ENCODE results near the gene DNAH1.
A peak's percentile ranks its signal among the peaks of the same experiment; 100 is the strongest.

Gene DNAH1

DNA sequence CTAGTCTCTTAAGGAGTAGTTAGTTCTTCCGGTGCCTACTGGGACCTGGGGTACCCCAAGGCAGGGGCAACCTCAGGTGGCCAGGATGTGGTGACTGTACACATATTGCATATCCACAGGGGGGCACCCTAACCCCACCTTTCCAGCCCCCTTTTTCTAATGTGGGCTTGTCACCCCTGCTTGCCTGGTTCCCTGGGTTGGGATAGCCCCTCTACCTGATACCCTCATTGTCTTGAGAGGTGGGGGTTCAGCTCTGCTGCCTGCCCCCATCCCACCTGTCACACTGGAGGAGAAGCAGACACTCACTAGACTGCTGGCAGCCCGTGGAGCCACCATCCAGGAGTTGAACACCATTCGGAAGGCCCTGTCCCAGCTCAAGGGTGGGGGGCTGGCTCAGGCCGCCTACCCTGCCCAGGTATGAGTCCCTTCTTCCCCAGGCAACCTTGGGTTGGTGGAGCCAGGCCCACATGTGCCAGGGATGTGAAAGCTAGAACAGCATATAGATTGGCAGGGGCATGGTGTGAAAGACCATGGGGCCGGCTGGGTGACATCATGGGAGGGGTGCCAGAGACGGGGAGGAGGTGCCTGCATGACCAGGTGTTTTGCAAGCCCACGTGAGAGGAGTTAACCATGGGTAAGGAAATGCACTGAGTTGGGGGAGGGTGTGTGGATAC lies 24.5 kb upstream of the DNAH1 start:
- DNase-seq: peak; percentile 52

DNA sequence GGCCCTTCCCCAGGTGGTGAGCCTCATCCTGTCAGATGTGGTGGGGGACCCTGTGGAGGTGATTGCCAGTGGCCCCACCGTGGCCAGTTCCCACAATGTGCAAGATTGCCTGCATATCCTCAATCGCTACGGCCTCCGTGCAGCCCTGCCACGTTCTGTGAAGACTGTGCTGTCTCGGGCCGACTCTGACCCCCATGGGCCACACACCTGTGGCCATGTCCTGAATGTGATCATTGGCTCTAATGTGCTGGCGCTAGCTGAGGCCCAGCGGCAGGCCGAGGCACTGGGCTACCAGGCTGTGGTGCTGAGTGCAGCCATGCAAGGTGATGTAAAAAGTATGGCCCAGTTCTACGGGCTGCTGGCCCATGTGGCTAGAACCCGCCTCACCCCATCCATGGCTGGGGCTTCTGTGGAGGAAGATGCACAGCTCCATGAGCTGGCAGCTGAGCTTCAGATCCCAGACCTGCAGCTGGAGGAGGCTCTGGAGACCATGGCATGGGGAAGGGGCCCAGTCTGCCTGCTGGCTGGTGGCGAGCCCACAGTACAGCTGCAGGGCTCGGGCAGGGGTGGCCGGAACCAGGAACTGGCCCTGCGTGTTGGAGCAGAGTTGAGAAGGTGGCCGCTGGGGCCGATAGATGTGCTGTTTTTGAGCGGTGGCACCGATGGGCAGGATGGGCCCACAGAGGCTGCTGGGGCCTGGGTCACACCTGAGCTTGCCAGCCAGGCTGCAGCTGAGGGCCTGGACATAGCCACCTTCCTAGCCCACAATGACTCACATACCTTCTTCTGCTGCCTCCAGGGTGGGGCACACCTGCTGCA lies 23.7 kb upstream of the DNAH1 start:
- no peak for DNase-seq

DNA sequence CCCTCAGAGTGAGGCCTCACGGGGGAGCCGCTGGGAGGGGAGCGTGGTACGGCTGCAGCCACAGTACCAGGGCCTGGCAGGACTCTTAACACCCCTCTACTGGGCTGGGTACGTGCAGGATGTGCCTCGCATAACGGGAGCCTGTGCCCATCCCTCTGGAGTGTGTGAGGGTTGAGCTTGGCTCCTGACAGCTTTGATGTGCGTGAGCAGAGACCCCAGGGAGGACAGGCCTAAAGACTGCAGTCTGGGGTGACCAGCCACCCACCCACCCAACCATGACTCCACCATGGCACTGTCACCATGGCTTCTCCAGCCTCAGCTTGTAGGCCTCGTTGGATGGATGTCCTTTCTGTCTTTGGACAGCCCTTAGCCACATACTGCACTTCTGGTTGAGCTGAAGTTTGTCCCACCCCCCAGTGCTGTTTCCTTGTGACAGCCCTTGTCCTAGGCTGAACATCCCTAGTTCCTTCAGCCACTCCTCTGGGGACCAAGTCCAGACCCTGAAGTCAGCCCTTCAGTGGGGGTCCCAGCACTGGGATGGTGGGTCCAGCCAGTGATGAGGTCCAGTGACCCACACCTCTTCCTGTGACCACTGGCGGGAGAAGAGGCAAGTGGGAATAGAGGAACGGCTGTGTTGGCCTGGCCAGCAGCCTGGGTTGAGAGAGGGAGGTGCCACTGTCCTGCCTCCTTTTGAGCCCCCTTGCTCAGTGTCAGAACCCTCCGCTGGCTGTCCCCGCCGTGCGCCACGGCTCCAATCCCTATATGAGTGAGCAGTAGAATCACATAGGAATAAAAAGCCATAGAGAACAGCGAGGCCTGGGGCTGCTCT lies 22.4 kb upstream of the DNAH1 start:
- DNase-seq: no peak

DNA sequence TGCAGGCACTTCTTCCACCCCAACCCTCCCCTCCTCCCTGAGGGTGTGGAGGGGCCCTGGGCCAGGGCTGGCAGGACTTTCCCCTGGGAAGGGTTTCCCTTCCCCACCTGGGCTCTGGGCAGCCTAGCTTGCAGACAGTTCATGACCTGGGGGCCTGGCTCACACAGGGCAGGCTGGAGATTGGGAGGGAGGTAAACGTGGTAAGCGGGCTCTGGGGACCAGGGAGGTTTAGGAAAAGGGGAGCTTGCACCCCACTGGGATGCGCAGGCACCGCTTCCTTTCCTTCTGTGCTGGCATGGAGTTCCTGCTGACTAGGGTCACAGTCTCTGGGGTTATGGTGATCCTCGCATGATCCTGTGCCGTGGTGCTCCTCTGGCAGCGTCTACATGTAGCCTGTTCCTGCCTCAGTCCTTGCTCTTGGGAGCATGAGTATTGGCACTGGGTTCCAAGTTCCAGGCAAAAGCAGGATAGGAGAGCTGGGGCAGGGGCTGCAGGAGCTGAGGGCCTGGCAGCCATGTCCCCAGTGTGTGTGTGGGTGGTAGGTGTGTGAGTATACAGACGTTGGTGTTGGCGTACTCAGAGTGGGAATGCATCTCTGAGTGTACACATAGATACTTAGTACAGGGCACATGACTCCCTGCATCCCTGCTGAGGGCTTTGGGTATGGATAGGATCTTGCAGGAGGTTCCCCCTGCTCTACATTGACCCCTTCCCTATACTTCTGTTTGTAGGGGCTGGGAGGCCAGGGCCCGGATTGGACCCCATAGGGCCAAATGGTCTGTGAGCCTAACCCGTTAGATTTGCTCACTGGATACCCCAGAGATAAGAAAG lies 21.6 kb upstream of the DNAH1 start:
- DNase-seq: no peak

DNA sequence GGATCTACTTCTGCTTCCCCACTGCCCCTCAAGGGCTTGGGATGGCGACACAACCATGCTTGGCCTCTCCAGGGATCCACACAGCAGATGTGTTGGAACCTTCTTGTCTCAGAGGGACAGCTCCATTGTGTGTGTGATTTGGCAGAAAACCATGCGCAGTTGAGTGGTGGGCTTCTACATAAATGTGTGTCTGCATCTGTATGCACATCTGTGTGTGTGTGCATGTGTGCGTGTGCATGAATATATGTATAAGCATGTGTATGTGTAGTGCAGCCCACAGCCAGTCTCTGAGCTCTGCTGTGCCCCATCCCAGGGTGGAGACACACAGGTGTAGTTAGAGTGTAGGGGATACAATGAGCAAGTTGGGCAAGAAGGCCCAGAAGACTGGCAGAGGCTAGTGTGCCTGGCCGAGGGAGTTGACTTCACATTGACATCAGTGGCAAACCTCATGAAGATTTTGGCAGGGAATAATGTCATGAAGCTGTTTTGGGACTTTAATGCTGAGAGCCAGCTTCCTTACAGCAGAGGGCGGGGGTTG lies 20.4 kb upstream of the DNAH1 start:
- DNase-seq: no peak

DNA sequence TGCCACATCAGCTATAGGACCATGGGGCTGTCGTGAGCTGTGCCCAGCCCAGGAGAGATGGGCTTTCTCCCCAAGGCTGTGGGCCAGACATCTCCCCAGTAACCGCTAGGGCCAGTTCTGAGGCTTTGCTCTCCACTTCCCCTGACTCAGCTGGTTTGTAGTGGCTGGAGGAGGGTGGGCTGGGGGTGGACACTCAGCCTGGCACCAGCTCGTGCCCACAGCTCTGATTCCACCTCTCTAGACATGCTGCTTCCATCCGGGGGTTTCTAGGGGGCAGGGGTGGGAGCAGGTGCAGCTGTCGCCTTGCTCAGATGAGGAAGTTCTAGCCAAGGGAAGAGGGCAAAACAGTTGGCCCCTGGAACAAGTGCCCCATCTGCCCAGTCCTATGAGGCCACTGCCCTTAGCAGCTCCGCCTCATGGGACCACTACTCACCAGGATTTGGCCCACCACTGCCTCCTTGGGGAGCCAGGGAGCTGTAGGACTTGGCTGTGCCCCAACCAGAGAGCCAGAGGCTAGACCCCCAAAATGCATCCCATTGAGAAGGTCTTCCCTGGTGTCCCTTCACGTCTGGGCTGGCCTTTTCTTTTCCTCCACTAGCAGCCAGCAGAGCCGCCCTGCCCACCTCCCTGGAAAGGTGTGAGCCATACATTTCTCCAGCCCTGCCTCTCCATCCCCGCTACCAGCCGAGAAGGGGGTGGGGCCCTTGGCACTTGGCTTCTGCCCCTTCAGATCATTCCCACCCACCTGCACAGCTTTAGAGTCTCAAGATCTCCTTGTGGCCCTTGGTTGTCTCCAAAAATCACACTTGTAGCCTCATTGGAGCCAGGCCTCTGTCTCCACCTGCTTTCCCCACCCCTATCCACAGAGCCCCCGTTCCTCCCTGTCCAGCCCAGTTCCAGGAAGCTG lies 18.6 kb upstream of the DNAH1 start:
- no peak for DNase-seq

DNA sequence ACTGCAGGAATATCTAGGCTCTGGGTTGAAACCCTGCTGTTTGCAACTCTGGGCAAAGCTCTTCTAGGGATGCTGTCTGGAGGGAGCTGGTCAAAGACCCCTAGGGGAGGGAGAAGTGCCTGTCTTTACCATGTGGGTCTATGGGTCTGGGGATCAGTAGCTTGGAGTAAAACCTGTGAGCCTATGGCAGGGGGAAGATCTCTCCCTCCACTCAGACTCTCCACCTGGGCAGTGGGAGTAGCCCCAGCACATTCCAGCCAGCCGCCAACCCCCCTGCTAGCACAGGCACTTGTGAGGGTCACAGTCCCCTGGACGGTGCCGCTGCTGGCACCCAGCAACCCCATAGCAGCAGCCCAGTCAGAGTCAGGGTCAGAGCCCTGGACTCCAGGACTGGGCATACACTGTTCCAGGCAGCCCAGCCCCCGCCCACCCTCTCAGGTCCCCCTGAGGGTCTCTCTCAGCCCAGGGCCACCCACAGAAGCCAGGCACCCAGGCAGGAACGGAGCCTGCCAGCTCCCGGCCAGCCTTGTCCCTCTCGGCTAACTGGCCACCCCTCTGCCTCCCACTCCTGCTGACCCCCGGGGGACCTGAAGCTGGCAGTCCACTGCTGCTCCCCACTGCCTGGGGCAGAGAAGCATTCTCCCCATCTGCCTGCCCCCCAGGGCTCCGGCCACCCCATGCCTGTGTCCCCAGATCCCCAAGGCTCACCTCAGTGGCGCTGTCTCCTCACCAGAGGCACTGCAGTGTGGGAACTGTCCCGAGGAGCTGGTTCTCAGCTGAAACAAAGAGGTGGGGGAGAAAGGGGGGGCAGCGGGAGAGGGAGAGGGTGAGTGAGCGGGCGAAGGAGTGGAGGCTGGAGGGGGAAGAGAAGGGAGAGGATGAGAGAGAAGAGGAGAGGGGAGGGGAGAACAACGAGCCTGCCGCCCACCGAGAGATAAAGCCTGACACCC lies 17.7 kb upstream of the DNAH1 start:
- no peak for DNase-seq

DNA sequence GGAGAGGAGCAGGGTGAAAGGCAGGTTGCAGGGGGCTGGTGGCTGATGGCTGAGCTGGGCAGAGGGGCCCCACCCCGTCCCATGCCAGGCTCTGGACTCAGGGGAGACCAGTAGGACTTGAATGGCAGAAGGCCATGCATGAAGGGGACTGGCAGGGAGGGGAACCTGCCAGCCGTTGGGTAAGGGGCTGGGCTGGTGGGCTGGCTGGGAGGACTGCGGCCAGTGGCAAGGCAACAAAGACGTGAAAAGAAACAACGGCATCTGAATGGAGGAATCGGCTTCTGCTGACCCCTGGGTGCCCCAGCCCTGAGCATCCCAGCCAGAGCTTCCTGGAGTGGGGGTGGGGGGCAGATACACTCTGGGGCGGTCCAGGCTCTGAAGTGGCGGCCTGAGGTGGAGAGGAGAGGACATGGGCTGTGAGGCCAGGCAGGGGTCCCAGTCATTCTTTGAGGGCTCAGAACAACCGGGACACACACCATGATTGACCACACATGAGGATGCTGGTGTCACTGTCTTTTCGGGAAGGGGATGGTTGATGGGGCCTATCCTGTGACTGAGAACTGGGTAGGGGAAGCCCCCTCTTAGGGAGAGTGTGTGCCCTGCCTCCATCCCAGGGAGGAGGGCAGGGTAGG lies 16.8 kb upstream of the DNAH1 start:
- no peak for DNase-seq

DNA sequence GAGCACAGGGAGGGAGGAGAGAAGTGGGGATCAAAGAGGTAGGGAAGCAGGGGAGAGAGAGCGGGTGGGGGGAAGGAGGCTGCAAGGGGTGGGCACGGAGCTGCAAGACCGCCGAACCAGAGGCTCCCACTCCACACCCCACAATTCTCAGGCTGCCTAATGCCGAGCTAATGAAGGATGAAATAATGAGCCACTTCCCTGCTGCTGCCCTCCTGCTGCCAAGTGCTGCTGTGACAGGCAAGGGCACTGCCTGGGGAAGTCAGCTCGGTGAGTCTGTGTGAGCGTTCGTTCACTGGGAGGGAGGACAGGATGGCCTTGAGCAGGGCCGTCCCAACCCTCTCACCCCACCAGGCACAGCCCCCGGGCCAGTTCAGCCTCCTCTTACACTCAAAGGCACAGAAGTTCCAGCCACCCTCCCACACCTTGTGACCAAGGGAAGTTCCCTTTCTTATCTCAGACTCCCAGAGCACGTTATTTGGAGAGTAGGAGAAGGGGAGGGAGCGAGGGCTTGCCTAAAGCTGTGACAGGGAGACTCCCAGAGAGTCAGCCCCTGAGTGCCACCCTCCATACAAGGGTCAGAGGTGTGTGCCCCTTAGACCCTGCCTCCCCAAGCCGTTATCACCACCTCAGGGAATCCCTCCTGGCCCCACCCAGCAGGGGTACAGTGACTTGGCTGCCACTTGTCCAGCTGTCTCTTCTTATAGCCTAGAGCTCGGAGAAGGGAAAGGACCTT lies 16.1 kb upstream of the DNAH1 start:
- DNase-seq: no peak

DNA sequence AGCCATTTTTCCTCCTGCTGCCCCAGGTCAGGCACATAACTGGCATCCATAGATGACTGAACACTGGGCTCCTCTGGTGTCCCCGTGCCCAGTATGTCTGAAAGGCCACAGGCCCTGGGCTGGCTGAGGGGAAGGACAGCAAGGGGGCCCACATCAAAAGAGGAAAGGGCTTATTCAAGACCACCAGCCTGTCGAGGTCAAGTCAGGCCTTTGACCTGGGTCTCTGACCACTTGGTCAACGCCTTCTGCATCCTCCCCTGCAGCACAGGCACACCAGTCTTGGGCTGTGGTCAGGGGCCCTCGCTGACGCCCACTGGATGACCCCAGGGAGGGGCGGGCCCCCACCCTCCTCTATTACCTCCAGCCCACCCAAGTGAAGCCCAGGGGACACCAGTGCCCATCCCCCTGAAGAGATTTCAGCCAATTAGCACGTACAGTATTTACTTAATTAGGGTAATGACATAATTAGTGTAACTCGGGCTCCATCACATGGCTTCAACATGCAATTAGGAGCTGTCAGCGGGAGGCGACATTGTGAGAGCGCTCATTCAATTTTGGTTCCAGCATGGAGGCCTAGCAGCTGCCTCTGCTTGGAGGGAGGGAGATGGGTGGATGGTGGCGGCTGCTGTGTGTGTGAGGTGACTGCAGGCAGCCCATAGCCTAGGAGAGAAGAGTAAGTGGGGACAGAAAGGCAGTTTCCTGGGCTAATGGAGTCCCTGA lies 13.5 kb upstream of the DNAH1 start:
- no peak for DNase-seq

DNA sequence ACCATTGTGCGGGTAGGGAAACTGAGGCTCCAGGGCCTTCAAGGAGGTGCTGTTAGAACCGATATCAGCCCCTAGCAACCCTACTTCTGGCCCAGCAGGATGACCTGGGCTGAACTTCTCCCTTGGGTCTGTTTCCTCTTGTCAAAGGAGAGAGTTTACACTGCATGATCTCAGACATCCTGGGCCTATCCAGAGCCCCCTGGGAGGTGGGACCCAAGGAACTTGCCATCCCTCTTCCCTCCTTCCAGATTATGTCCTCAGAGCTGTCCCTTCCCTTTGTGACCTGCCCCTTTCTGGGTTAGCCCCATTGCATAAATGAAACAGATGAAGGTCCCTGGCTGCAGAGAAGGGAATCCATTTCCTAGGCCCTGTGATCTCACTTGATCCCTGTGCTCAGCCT lies 12.3 kb upstream of the DNAH1 start:
- no peak for DNase-seq

DNA sequence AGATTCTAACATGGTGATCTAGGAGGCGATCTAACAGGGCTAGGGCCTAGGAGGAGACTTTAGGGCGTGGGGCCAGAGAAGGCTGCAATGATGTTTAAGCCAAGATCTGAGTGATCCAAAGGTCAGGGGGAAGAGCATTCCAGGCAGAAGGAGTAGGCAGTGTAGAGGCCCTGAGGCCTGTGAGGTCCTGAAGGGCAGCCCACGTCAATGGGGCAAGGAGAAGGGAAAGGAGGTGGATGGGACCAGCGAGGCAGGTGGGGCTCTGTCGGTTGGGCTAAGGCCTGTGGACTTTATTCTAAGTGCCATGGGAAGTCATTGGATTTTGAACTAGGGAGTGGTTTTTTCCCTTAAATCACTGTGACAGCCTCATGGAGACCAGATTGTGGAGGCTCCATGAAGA lies 10.2 kb upstream of the DNAH1 start:
- DNase-seq: no peak

DNA sequence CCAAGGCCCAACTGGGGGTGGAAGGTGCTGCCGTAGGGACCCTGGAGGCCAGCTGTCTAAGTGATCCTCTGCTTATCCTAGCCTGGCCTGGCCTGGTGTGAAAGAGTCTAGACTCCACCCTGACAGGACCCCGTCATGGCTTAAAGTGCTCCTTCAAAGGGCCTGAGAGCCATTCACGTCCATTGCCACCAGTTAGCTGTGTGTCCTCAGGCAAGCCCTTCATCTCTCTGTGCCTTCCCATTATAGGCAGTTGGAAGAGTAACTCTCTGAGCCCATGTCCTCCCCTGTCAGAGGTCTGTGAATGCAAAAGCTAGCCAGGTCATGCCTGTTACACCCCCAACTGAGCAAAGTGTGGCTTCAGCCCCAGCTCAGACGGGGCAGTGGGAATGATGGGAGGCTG lies 9.1 kb upstream of the DNAH1 start:
- no peak for DNase-seq

DNA sequence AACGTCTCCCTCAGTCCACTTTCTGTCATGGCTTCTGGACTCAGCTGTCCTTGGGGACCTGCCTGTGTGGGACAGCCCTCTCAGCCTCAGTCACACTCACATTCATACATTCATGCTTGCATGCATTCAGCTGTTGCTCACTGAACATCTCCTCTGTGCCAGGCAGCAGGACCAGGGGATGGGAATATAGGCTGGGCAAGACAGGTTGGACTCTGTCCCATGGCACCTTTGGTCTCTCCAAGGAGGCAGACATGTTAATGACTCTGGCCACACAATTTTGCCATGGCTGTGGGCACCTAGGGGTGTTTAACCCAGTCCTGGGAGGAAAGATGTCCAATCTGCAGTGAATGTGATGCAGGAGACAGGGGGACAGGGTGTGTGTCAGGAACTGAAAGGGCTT lies 7.8 kb upstream of the DNAH1 start:
- no peak for DNase-seq

DNA sequence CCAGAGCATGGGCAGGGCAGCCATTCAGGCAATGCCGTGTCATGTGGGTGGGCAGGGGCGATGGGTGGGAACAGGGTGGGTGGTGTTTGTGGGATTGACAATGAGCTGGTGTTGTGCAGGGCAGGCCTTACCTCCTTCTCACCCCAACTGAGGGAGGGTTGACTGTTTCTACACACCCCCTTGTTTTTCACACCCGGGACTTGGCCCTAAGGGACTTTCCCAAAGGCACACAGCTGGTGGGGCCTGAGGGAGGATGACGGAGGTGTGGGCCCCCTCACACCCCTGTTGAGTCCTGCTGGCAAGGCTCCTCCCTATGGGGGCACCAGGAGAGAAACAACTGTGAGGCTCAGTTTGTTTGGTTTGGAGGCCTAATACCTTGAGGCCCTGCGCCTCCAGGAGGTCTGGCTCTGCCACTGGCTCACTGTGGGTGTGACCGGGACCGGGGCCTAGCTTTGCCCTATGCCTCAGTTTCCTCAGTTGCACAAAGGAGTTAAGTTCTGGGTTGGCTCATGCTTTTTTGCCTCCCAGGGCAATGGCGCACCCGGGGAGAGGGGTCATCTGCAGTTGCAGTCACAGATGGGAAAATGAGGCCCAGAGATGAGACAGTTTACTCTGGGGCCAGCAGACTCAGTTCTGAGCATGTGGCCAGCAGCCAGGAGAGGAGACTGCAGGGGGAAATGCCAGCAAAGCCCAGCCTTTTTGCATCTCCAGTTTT lies 5.1 kb upstream of the DNAH1 start:
- peak; percentile 72 for DNase-seq

DNA sequence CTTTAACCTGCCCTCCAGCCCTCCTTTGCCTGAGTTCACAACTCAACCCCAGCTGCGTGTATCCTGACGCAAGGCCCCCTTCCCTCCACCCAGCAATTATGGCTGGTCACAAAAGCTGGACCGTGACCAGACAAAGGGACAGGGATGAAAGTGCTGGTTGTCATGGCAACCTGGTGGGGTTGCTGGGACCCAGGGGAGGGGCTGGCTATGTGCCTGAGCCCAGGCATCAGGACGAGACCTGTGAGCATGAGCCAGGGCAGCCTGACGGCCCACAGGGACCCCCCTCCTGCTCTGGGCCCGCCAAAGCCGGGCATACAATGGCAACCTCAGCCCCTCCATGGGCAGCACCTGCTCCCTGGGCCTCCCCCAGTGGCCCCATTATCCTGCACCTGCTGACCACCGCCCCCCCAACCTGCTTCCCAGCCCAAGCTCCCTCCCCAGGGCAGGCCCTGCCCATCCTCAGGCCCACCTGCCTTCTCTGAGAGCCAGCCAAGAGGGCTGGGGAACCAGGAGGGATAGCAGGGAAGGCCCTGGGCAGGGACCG lies 4.5 kb upstream of the DNAH1 start:
- no peak for DNase-seq

DNA sequence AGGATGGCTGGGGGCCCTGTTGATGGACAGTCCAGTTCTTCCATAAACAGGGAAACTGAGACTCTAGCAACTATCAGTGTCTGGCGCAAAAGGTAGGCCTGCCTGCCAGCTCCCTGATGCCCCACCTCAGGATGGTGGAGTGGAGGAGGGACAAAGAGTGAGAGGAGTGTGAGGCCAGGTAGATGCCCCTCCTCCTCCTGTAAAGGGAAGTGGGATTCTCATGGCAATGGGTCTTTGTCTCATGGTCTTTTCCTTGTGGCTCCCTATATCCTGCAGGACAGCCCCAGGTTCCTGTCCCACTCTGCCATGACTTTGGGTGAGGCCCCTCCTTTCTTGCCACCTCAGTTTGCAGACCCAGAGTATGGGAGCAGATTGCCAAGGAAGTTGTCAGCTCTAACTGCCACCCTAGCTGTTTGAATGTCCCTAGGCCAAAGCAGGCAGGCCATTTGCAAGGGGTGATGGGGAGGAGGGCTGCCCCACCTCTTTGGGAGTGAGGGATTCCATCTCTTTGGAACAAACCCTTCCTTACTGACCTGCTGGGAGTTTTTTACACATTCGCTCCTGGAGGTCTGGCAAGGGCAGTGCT lies 2.8 kb upstream of the DNAH1 start:
- DNase-seq: no peak
